GM21529 (cell line): ENCODE data around the gene FBXO44.

Experiments
- ATAC-seq: cut with Tn5 transposase; IDR thresholded peaks from one replicate; pipeline ENCODE4 v1.9.1; 2021; ENCODE audit not compliant: unreplicated experiment

FBXO44 gene

GRCh38 chr1:11706292-11706691 is 51.6 kb downstream of the FBXO44 start:
- ATAC-seq = no peak

GRCh38 chr1:11707621-11708276 is 53.1 kb downstream of the FBXO44 start:
- ATAC-seq = no peak

GRCh38 chr1:11708554-11709350 is 54.1 kb downstream of the FBXO44 start:
- ATAC-seq = no peak

- no peak for ATAC-seq
Observed at GRCh38 chr1:11711490-11711889, 56.8 kb downstream of the FBXO44 start.

GRCh38 chr1:11712285-11712684 is 57.6 kb downstream of the FBXO44 start:
- no peak for ATAC-seq
